SH-SY5Y (cell line): ENCODE data around the gene CFAP68.

Experiments
- GATA2 ChIP-seq: IDR thresholded peaks from 2 replicates; pipeline ENCODE4 v1.6.1; 2011; ENCODE audit warnings: mild to moderate bottlenecking, low read depth, low read length
- GATA3 ChIP-seq: IDR thresholded peaks from 2 replicates; pipeline ENCODE4 v1.6.1; 2011; ENCODE audit warnings: low read depth, mild to moderate bottlenecking, low read length, moderate library complexity

- TF ChIP-seq GATA2, result no peak
- TF ChIP-seq GATA3, result no peak
Observed at GRCh38 chr11:111836162-111836561, 43.2 kb upstream of the CFAP68 start.
